GM19395 (cell line): ENCODE results near the gene INTS11.
A peak's percentile ranks its signal among the peaks of the same experiment; 100 is the strongest.

Source experiments
- ATAC-seq: cut with Tn5 transposase; IDR thresholded peaks from one replicate; pipeline ENCODE4 v1.9.1; 2021; ENCODE audit warnings: mild to moderate bottlenecking, moderate library complexity; ENCODE audit not compliant: unreplicated experiment

Gene INTS11

DNA sequence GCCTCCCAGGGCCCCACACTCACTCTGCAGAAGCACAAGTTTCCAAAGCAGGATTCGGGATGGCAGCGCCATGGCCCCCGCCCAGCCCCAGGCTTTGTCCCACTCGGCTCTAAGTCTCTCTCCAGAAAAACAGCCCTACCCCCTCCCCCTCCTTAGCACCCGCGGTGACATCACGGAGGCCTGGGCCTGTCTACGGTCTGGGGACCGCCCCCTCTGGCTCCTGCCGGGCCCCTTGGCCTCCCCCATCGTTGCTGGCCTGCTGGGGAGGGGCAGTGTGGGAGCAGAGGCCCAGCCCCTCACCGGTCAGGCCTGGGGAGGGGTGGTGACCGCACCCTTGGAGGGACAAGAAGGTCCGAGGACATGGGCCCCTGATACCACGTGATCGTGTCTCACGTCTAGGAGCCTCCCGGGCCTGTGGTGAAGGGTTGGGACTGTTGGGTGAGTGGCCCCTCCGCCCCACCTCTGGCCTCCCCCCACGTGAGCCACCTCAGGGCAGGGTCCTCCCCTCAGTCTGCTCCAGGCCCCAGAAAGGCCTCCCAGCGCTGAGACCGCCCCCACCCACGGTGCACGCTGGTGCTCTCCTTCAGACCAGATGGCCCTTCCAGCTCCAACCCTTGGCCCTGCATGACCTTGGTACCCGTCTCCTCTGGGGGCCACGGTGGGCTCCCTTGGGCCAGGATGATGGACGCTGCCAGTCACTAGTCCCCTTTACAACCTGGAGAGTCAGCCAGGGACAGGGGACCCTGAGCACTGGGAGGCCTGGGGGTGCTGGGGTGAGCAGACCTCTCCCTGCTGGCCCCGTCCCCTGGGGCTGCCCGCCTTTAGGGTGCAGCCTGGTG is 34.2 kb upstream of the INTS11 start, which contains the start of gene MXRA8:
TSS of gene MXRA8 (minus strand) at position 123 of the 839 bp plus-strand sequence. CDS start at position 72, 51 bp downstream.
- ATAC-seq = no peak

GRCh38 chr1:1357871-1358432 is 33.5 kb upstream of the INTS11 start:
- ATAC-seq = no peak

GRCh38 chr1:1356796-1357401 is 32.4 kb upstream of the INTS11 start:
- ATAC-seq = no peak

- ATAC-seq = no peak
Measured at GRCh38 chr1:1356166-1356795, 31.8 kb upstream of the INTS11 start.

DNA sequence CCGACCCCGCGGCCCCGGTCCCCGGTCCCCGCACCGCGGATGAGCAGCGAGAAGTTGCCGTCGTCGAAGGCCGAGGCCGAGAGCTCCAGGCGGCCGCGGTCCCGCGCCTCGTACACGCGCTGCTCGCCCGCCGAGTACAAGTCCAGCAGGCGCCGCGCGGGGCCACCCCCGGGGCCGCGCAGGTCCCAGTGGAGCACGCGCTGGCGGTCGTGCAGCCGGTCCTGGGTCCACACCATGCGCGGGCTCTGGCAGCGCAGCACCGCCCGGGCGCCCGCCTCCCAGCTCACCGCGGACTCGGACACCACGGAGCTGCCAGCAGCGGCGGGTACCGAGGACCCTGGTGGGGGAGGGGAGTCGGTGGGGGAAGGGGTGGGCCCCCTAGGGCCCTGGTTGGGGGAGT is 31.0 kb upstream of the INTS11 start:
- no peak for ATAC-seq

DNA sequence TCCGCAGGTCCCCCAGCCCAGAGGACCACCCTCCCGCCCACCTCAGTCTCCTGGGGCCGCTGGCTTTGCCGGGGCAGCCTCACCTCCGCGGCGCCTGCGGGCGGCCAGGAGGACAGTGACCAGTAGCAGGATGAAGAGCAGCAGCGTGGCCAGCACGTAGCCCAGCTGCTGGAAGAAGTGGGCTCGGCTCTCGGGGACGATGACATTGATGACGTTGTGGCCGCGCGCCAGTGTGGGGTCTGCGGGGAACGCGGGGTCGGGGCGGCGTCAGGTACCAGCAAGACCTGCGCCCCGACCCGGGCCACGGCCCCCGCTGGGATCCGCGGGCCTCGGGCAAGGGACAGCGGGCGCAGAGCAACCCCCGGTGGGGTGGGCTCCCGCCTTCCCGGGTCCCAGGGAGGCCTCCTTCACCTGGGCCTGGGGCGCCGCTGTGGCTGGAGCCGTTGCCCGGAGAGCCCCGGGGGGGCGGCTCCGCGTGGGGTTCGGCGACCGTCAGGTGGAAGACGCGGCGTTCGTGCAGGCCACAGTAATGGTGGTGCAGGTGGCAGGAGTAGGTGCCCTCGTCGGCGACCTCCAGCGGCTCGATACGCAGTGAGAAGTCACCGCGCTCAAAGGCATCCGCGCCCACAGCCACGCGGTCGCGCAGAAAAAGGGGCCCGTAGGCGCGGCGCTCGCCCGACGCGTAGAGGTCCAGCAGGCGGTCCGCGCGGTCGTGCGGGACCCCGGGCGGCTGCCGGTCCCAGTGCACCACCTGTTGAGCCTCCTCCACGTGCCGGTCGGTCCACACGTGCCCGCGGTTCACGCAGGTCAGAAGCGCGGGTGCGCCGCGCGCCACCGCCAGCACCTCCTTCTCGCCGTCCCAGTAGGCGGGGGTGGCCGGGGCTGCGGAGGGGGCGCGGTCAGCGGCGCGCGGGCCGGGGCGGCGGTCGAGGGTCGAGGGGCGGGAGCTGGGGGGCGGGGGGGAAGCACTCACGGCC is 30.1 kb upstream of the INTS11 start:
- no peak for ATAC-seq

DNA sequence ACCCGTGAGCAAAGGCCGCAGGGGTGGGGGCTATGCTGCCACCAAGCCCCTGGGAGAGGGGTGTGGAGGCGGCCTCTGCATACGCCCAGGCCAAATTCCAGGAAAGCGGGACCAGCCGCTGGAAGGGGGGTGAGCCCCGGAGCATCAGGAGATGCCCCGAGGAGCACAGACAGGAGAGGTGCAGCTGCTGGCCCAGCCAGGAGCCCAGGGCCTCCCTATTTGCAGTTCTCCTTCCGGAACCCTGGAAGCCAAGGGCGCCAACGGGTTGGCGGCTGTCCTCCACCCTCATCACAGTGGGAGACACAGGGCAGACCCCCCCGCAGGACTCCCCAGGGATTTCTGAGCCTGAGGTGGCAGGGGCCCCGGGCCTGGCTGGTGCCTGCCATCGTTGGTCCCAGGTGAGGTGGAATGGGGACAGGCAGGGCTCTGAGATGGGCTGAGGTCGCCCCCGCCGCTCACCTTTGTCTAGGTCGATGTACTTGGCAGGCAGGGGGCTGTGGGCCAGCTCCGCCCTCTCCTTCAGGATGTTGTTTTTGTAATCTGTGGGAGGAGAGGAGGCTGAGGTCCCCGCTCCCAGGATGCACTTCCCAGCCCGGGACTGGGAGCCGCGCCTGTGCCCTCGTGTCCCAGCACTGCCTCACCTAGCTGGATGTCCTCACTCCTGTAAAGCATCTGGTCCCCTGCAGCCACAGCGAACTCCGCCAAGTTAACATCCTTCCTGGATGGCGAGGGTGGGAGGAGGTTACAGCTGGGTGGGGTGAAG is 29.1 kb upstream of the INTS11 start:
- no peak for ATAC-seq

DNA sequence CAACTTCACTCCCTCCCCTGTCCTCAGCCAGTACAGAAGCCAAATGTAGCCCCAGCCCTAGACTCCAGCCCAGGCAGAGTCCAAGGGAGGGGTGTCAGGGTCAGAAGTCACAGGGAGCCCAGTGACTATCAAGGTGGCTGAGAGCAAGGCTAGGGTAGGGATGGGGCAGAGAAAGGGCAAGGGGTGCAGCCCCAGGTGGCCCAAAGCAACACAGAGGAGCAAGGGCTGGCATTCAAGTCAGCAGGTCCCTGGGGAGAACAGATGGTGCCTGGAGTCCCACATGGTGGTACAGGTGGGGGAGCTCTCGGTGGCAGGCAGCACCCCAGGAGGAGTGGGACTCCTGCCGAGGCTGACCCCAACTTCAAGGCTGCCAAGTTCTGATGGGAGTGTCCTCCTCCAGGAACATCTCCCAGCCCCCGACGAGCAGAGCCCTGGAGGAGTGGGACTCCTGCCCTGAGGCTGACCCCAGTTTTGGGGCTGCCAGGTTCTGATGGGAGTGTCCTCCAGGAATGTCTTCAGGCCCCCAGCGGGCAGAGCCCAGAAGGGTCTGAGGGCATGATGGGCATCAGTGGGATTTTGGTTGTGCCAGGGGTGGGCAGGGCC is 28.4 kb upstream of the INTS11 start:
- ATAC-seq = no peak

DNA sequence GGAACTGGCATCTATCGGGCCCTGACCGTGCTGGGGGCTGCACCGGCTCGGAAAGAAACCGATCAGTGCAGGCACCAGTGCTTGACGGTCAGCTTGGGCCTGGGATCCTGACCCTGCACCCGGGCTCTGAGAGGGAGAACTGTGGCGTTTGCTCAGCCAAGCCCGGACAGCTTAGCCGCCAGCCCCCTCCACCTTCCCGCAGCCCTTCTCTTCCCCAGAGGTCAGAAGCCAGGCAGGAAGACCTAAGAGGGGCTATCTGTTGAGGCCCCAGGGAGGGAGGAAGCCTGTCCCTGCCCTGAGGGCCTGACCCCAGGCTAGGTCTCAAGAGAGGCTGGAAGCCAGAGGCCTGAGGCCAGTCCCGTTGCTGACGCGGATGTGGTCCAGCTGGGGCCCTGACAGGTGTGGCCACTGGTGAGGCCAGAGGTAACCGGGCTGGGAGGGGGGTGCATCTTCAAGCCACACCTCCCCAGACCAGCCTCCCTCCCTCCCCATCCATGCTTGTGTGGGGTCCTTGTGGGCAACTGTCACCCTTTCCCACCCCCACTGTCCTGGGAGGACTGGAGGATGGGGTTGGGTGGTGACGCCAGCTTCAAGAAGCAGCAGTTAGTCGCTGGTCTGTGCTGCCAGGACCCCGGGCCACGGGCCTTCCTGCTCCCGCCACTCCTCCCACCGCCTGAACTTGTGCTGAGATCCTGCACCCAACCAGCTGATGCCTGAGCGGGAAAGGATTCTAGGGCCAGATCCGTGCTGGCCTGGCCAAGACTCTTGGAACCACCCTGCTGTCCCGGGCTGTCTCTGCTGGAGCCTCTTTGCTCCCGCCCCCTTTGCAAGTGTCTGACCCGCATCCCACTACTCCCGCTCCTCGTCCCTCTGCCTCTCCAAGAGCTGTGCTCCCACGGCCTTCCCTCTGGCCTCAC is 27.3 kb upstream of the INTS11 start:
- ATAC-seq = no peak

DNA sequence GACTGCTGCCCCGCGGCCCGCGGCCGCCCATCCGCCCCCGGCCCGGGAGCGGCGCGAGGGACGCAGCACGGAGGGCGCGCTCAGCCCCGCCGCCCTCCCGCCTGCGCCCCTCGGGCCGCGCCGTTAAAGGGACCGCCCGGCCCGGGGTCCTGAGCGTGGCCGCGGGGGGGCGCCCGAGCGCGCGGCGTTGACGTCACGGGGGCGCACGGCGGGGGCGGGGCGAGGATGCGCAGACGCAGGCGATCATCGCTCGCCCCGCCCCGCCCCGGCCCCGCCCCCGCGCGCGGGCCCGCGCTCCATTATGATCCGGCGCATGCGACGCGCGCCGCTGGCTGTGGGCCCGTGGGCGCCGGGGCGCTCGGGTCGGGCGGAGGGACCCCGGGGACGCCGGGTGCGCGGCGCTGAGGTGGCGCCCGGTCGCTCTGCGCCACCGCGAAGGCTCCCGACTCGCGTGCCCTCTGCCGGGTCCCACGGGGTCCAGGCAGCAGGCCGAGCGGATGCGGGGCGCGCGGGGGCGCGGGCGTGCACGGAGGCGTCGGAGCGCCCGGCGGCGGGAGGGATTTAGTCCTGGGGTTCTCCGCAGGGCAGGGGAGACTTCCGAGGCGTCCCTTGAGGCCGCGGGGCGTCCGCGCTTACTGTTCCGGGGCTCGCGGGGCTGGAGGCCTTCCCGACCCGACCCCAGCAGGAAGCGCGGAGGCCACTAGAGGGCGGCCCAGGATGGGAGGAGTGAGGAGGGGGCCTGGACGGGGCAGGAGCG is 25.0 kb upstream of the INTS11 start, which contains the start of gene DVL1:
TSS of gene DVL1 (minus strand) at position 163 of the 757 bp plus-strand sequence. CDS start 353 bp downstream, outside the sequence.
- ATAC-seq = peak; percentile 46

DNA sequence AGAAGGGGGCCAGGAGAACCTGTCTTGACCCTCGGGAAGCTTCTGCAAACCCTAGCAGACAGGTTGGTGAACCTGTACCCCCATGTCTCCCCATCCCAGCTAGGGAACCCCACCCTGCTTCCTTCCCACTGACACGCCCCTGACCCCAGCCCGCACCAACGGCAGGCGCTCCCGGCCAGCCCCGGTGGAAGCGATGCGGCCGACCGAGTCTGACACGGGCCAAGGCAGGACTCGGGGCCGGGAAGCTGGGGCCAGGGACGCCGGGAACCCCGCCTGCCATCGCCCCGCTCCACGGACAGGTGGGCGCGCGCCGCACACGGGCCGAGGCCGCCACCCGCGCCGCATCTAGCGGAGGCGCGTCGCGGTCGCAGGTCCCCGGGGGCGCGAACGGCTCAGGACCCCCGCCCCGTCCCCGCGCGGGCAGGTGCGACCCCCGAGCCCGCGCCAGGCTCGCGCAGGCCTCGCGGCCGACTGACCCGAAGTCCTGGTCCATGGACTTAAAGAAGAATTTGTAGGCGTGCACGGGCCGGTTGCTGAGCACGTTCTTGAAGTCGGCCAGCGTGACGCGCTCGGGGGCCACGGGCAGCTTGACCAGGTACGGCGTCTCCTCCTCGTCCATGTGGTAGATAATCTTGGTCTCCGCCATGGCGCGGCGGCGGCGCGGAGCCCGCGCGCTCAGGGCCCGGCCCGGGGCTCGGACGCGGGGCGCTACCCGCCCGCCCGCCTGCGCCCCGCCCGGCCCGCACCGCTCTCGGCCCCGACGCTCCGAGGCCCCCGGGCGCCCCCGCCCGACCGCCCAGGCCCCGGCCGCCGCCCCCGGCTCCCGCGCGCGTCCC is 24.2 kb upstream of the INTS11 start:
- peak; percentile 21 for ATAC-seq

DNA sequence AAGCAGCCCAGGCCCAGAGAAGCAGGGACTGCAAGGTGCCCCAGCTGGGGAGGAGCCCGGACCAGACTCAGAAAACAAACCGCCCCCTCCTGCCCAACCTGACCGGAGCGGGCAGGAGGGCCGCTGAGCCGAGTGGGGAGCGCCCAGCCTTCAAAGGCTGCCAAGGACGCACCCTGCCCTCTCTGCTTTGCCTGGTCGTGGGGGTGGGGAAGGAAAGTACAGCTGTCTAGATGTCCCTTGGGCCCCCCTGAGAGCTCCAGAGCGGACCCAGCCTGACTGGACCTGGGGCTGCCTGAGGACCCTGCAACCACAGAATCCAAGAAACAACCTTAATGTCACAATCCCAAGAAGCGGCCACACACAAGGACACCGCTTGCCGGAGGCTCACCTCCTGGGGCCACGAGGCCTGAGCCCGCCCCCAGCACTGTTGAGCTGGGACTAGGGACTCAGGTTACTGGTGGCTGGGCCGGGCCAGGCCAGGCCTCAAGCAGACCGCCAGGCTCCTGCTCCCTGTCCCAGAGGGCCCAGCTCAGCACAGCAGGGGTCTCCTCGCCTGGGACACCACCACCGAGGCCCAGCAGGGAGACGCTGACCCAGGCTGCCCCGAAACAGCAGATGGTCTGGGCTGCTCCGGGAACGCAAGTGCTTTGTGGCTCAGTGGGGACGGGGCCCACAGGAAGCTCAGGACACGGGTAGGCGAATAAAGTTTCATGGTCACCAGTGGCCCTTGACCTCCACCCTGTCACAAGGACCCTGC is 23.4 kb upstream of the INTS11 start:
- ATAC-seq = no peak

GRCh38 chr1:1347026-1347595 is 22.7 kb upstream of the INTS11 start:
- no peak for ATAC-seq

- ATAC-seq = no peak
Measured at GRCh38 chr1:1346501-1346890, 22.0 kb upstream of the INTS11 start.

DNA sequence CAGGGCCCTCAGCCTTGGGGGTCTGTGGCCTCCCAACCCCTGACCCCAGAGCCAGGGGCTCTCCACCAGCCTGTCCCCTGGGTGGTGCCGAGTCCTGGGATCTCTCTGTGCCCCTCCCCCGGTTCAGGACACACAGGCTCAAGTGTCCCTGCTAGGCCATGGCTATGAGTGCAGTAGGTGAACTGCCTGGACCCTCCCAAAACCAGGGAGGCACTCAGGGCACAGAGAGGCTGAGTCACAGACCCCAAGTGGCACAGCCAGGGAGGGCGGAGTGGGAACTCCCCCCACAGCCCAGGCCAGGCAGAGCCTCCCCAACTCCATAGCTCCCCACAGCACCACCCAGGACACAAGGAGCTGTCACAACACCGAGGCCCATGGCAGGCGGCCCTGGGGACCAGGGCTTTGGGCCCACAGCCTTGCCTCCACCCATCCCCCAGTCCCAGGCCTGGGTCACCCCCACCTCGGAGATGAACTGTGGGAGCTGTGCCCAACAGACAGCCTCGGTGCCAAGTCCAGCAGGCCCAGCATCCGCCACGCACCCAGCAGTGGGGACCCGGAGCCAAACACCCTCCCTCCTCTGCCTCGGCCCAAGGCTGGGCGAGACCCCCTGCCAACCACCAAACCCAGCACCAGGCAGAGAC is 21.5 kb upstream of the INTS11 start:
- no peak for ATAC-seq
